Left renal pelvis (tissue), 4 donors: ENCODE data around the gene CBR1. TPM values are rescaled to one million over a fixed set of nuclear protein-coding genes. Genes with fewer than 3 reads are reported as not detected.

Experiments used
- DNase-seq, 4 donors: peaks; one replicate each; pipeline ENCODE4 v3.0.0-alpha.2; 2013; ENCODE audit warnings: low read depth in 4 of 4, low spot score in 3 of 4
- polyA plus RNA-seq, 4 donors: library from polyadenylated mRNA; unstranded; fragments of 120-200 nt; gene quantifications; one replicate each; pipeline ENCODE4 v1.2.1, GENCODE V29; 2013; ENCODE audit not compliant: insufficient read length in 4 of 4

Gene CBR1
- 10 to 100 TPM; 32.0 to 64.5 (median 61.8) TPM for polyA plus RNA-seq

DNA sequence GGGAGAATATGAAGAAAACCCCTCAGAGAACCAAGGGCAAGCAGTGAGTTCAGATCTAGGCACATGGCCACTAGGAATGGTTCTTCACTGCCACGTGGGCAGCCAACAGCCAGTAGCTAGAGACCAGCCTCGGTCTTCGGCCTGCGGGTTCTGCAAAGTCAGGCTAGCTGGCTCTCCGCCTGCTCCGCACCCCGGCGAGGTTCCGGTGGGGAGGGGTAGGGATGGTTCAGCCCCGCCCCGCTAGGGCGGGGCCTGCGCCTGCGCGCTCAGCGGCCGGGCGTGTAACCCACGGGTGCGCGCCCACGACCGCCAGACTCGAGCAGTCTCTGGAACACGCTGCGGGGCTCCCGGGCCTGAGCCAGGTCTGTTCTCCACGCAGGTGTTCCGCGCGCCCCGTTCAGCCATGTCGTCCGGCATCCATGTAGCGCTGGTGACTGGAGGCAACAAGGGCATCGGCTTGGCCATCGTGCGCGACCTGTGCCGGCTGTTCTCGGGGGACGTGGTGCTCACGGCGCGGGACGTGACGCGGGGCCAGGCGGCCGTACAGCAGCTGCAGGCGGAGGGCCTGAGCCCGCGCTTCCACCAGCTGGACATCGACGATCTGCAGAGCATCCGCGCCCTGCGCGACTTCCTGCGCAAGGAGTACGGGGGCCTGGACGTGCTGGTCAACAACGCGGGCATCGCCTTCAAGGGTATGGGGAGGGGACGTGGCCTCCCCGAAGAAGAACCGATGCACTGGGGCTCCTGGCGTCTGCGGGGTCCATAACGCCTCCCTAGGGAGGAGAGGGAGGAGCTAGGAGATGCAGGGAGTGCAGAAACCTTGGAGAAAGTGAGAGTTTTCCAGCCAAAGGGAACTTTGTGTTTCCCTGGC lies at the start of gene CBR1:
Gene CBR1 (plus strand): TSS at position 312 of the 871 bp plus-strand sequence. CDS start 92 bp downstream, at position 404.
- peak; percentile 54 to 63 (median 62) for DNase-seq

DNA sequence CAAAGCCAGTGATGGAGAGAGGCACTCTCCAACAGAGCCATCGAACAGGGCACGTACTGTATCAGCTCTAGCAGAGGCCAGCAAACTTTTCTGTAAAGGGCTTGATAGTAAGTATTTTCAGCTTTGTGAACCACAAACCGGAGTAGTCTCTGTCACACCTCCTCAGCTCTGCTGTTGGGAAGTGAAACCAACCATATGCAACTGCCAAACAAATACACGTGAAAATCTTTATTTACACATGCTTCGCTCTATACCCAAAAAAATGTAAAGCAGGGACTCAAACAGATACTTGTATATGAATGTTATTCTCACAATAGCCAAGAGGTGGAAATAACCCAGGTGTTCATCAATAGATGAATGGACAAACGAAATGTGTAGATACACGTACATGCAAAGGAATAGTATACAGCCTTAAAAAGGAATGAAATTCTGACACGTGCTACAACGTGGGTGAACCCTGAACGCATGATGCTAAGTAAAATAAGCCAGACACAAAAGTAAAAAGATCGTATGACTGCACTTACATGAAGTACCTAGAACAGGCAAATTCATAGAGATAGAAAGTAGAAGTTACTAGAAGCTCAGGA lies 48.5 kb upstream of the CBR1 start:
- DNase-seq: no peak

DNA sequence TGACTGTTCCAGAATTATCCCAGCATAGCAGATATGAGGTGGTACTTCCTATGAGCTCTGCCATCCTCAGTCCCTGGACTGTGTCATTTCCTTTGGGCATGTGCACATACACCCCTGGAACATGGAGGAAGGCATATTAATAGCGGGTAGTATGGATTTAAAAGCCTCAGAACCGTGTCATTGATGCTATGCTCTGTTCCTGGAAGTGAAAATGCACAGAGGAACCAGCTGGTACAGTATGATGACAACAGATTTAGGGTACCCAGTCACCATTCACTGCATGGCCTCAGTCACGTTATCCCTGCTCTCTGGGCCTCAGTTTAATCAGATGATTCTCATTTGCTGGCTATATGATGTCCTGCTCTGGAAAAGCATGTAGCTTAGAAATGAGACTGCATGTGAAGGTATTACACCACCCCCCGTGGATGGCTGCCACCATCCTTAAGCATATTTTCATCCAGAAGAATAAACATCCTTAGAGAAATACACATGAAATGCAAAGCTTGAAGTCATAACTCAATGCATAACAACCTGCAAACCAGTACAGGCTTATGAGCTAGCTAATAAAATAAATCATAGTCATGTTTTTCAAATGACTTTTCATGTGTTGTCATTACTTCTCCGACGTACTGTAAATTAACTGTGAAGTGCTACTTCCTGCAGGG lies 47.3 kb upstream of the CBR1 start:
- no peak for DNase-seq

DNA sequence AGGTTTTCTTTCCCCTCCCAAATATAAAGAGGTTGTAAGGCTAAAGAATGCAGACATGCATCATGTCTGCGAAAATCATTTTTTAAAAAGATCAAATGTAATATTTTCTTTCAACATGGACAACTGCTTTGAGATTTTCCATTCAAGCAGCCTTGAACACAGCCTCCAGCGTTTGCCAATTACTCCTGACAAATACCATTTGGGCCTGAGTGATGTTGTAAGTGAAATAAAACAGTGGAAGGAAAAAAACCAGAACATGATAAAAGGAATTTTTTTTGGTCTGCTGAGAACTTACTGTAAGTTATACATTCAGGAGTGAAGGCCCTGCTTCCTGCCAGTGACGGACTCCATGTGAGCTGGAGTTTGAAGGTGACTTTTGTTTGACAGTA lies 46.7 kb upstream of the CBR1 start:
- peak in 3 of 4 donors; percentile 31 to 39 (median 37) for DNase-seq

DNA sequence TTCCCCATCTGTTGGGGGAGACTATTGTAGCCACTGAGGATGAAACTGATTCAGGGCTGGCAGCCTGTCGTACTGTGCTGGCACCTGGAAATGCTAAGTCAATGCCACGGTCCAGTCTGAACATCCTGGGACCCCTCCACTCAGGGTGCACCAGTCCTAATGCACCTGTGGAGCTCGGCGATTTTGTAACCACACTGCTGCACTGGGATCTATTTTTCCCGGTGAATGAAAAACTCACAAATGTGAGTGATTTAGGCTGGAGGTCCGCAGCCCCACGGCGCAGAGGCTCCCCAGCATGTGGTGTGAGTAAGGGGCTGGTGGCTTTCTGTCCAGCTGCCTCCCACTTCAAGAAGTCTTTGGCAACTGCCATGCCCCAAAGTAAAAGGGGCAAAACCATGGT lies 45.0 kb upstream of the CBR1 start:
- no peak for DNase-seq

DNA sequence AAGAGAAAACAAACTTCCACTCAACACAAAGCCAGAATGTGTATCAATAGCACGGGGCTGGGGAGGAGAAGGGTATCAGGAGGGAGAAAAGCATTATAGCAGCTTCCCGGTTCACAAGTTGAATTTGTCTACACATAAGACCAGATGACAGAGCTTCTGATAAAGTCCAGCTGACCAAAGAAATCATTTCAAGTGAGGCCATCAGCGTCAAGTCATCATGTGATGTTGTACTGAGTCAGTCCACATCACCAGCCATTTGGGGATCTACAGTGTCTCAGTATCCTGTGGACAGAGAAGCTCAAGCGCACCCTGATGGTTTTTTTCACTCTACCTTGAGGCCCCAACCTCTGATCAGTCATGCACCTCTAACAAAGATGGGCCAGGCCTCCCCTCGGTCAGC lies 42.5 kb upstream of the CBR1 start:
- no peak for DNase-seq

DNA sequence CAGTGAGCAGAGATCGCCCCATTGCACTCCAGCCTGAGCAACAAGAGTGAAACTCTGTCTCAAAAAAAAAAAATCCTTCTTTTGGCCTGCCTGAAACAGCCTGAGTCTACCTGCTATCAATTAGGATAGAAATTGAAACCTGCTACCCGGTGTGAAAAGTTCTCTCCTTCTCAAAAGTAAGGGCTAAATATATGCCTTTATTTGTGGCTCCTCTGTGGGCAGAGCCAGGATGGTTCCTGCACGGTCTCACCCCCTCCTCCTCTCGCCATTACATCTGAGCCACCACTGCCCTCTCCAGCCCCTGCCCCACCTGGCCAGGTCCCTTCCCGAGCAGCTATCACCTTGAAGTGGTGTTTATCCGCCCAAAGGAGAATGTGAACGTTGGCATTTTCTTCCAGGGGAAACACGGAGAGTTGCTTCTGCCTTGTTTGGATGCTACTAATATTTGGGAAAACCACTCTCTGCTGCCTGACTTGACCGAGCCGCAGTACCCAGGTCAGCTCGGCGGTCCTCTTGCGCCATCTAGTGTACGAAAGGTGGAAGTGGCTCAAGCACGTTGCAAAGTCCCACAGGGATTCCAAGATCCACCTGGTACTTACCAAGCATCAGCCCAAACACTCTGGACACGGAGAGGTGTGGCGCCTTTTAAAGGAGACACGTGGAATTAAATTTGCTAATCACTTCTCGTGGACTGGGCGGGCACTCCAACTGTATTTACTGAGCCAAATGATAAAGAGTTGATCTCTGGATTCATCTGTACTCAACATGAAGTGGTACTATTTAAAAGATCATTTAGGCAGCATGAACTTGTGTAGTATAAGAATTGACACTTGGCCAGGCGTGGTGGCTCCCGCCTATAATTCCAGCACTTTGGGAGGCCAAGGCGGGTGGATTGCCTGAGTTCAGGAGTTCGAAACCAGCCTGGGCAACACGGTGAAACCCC lies 41.4 kb upstream of the CBR1 start:
- DNase-seq: peak in 3 of 4 donors; percentile 55 to 75 (median 67)

DNA sequence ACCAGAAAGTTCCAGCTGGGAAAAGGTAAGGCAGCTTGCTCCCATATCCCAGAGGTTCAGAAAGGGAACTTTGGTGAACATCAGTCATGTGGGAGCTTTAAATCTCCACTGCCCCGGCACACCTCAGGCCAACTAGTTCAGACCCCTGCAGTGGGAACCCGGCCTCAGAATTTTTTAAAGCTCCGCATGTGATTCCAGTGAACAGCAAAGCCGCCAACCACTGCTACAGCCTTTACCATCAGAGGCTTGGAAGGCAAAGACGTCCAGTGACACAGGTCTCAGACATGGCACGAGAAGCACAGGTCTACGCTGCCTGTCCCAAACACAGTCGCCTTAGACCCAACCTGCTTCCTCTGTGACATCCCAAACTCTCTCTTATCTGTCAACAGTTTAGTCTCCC lies 40.5 kb upstream of the CBR1 start:
- DNase-seq: no peak

DNA sequence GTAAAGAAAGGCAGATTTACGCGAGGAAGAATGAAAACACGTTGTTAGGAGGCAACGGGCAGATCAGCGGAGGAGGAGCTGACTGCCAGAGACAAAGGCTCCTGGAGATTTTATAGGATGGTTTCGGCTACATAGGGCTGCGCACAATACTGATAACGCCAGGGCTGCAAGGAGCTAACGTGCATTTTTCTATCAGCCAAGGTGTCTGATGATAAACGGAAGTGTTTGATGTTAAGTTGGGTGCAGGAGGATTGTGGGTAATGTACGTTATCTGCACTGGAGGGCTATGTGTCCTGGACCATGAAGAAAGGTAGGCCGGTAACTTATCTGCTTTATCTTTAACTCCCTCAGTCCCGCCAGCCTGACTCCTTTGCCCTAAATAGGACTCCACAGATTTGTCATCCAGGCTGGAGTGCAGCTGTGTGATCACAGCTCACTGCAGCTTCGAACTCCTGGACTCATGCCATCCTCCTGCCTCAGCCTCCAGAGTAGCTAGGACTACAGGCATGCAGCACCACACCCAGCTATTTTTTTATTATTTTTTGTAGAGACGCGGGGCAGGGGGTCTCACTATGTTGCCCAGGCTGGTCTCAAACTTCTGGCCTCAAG lies 39.1 kb upstream of the CBR1 start:
- no peak for DNase-seq

DNA sequence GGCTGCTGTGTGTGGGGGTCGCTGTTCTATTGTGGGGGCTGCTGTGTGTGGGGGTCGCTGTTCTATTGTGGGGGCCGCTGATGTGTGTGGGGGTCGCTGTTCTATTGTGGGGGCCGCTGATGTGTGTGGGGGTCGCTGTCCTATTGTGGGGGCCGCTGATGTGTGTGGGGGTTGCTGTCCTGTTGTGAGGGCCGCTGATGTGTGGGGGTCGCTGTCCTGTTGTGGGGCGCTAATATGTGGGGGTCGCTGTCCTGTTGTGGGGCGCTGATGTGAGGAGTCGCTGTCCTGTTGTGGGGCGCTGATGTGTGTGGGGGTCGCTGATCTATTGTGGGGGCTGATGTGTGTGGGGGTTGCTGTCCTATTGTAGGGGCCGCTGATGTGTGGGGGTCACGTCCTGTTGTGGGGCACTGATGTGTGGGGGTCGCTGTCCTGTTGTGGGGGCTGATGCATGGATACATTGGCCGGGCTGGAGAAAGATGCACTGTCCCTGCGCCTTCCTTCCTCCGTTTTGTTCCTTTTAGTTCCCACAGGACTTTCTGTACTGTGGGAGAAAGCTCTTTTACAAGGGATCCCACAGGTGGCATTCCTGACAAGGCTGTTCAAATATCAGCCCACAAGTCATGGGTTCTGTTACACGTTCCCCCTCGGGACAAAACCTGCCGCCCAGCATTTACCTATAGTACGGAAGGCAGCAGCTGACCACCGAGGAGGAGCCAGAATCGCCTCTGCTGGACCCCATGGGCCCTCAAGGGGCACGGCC lies 37.0 kb upstream of the CBR1 start:
- no peak for DNase-seq

DNA sequence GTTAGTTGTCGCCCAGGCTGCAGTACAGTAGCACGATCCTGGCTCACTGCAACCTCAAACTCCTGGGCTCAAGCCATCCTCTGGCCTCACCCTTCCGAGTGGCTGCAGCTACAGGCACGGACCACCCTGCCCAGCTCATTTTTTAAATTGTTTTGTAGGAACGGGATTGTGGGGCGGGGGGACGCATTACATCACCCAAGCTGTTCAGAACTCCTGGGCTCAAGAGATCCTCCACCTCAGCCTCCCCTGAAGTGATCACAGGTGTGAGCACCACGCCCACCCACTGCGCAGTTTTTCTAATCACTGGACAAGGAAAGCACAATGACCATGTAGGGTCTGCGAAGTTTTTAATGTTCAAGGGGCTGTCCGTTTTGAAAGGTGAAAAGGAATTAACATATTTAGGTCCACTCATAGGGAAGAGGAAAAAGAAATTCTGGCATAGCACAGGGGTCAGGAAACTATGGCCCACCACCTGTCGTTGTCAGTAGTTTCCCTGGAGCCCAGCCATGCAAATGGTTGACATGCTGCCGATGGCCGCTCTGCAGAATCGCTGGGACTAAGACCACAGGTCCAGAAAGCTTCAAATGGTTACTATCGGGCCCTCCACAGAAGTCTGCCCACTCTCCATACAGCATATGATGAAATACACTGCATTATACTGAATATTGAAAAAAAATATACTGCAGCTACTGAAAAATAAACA lies 35.5 kb upstream of the CBR1 start:
- no peak for DNase-seq

DNA sequence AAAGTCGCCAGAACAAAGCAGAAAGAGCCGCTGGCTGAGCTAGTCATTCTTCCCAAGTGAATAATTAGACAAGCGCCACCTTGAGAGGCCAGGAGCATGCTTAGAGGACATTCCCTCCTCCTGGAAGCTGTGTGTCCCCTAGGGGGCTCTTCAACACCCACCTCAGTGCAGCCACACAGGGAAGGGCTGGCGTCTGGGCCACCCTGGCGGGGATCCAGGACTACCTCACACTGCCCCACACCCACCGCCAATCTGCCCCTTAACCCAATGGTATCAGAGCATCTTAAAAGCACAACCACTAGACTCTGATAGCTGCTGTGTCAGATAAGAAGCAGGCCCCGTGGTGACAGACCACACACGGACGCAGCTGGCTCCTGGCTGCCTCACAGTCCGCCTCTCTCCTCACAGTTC lies 34.4 kb upstream of the CBR1 start:
- peak in 1 of 4 donors; percentile 32 for DNase-seq

DNA sequence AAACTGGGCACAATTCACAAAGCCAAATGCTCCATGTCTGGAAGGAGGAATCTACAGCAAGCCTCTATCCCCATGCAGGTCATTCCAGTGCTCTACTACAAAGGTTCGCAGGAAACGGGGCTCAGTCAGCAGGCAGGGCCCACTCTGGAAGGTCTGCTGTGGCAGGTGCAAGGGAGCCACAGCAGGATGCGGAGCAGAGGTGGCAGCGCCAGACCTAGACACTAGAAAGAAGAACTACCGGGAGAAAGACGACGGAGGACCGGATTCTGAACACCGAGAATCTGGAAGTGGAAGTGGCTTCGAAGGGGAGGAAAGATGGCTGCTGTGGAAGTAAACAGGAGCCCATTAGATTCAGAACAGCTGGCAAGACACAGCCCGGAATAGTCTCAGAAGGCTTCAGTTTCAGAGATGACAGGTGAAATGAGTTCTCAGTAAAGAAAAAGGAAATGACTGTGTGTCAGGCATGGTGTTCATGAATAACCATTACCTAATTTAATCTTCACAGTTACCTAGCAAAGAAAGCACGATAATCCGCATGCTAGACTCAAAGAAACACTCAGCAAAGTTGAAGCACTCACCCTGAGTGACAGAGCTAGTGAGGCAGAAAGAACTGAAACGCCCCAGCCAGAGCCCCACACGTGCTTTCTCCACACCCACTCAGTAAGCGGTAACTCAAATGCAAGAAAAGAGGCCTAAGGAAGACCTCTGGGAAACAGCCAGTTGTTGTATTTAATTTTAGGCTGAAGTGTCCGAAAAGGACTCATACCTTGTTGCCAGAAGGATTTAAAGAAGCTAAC lies 30.9 kb upstream of the CBR1 start:
- no peak for DNase-seq

DNA sequence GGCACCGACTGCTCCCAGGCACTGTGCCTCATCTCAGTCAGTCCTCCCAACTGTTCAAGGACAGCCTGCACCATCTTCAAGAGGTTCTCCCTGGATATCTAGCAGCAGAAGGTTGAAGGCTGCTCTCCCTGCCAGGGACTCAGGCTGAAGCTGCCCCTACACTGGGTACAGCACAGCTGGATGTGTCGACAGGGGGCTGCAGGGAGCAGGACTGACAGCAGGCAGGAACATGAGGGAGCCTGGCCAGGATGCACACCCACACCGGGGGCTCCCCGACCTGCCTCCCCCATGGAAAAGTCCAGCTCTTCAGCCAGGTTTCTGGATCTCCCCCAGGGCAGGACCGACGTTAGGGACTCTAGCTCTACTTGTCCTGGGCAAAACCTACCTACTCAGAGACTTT lies 30.0 kb upstream of the CBR1 start:
- DNase-seq: no peak

DNA sequence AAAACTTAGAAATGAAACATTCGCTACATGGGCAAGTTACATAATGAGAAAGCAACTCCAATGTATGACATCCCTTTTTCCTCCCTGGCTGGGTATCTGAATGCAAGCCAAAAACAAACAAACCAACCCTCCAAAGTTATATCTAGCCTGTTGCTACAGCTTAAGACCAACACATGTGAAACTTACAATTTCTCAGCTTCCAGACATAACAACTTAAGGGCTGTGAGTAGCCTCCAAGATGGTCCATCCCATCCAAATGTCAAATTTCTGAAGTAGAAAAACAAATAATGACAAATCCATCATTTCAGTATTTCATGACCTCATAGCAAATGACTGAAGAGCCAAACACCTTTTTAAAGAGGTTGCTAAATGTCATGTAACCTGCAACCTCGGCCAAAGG lies 29.4 kb upstream of the CBR1 start:
- no peak for DNase-seq

DNA sequence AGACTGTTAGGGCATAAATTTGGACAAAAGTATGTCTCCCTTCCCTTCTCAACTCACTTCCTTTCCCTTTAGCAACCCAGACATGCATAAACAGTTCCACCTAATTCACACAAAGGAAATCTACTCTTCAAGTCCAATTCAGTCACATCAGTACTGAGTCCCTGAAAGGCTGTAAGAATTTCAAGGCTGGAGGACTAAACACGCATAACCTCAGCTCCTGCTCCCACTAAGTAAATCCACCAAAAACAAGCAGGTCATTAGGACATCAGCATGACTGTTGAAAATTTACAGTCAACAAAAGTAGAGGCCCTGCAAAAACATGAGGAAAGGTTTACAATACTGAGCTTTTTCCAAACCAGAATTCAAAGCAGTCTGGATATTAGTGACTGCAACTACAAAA lies 27.9 kb upstream of the CBR1 start:
- no peak for DNase-seq

DNA sequence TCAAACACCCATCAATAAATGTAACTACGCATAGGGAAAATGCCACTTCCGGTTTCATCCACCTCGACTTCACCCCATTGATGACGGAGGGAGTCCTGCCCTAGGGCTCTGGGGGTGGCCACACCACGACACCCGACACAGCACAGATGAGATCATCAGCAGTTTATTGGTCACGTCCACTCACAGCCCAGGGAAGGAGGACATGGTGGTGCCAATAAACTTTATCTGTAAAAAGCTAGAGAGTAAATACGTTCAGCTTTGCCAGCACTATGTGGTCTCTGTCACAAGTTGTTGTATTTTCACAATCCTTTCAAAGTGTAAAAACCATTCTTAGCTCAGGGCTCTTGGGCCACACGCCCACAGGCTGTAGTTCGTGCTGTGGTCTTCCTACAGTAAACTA lies 25.8 kb upstream of the CBR1 start:
- no peak for DNase-seq

DNA sequence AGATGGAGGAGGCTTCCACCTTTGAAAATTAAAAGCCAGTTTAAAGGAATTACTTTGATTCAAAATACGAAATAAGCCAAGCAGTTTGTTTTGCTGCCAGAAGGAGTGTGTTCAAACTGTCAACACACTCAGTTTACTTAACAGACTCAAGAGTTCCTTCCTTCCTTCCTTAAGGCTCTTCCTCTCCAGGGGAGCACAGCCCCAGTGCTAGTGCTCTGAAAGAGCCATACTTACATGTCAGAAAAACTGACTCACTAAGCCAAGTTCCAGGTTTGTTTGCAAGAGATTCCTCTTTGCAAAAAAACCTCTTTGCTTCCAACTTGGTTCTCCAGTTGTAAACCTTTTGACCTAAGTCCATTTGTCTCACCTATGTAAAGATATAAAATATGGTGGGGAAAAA lies 23.8 kb upstream of the CBR1 start:
- no peak for DNase-seq
